A549 (cell line): ENCODE measurements around the gene CARD9. TPM values are rescaled to one million over a fixed set of nuclear protein-coding genes. Genes with fewer than 3 reads are reported as not detected.

Experiments used
- ATAC-seq, 2 experiments: fragments of 200-7000 bp in 1 of 2; fragments of >200 bp in 1 of 2; cut with Nextera tagmentation in 1 of 2; cut with Tn5 transposase in 1 of 2; 3 replicates each; pipeline versions ENCODE4 v1.8.0 to v1.9.1; 2018 to 2020; ENCODE audit warnings: mild to moderate bottlenecking in 1 of 2, moderate library complexity in 1 of 2
- CTCF ChIA-PET: fragments of 300-600 bp; sonication (Branson Sonifier 250); formaldehyde crosslinking; extraction: SDS; loops from one replicate; lab custom pipeline; 2021; ENCODE audit warnings: antibody characterized with exemption, inconsistent platforms; lab: Yijun Ruan, JAX
- POLR2A ChIA-PET: fragments of 350-600 bp; formaldehyde crosslinking; extraction: SDS; loops from one replicate; lab custom pipeline; 2021; ENCODE audit warnings: antibody characterized with exemption, inconsistent platforms; lab: Yijun Ruan, JAX
- DNase-seq, 2 experiments: peaks; one replicate each; pipeline versions ENCODE4 v3.0.0 to v3.0.0-alpha.2; 2011 to 2016; ENCODE audit warnings: low read depth in 1 of 2, low spot score in 1 of 2
- FAIRE-seq: peaks from 2 replicates; lab custom pipeline; 2011; peaks lifted over from hg19 to GRCh38; lab: Jason Lieb, UNC
- H3K27ac ChIP-seq, 2 experiments: fragments of >200 bp; sonication (Bioruptor Twin); formaldehyde crosslinking; 3 replicates each; pipeline ENCODE4 v1.5.1; 2016 to 2017
- H3K4me1 ChIP-seq: fragments of >200 bp; sonication (Bioruptor Twin); formaldehyde crosslinking; 3 replicates; pipeline ENCODE4 v1.6.1; 2016
- H3K4me2 ChIP-seq: fragments of >200 bp; sonication (Bioruptor Twin); formaldehyde crosslinking; 3 replicates; pipeline ENCODE4 v1.6.1; 2016
- H3K4me3 ChIP-seq: fragments of >200 bp; sonication (Bioruptor Twin); formaldehyde crosslinking; 3 replicates; pipeline ENCODE4 v1.5.1; 2016
- H3K9me3 ChIP-seq: fragments of >200 bp; sonication (Bioruptor Twin); formaldehyde crosslinking; 3 replicates; pipeline ENCODE4 v1.6.1; 2016
- BHLHE40 ChIP-seq: IDR thresholded peaks from 2 replicates; pipeline ENCODE4 v1.6.1; 2012; ENCODE audit warnings: low read depth, low read length, inconsistent platforms
- CEBPB ChIP-seq, 2 experiments: fragments of >200 bp in 1 of 2; sonication (Bioruptor Twin) in 1 of 2; formaldehyde crosslinking in 1 of 2; IDR thresholded peaks; 2 replicates each; pipeline ENCODE4 v1.6.1; 2012 to 2016
- EP300 ChIP-seq, 2 experiments: fragments of >200 bp; sonication (Bioruptor Twin); formaldehyde crosslinking; IDR thresholded peaks; 2 replicates in 1 of 2; 3 replicates in 1 of 2; pipeline ENCODE4 v1.6.1; 2016 to 2017
- FOSL2 ChIP-seq, 2 experiments: fragments of 450-650 bp in 1 of 2; fragments of >200 bp in 1 of 2; sonication (Bioruptor Twin) in 1 of 2; formaldehyde crosslinking; IDR thresholded peaks; 2 replicates each; pipeline versions ENCODE4 v1.5.0 to v1.6.1; 2016 to 2020; ENCODE audit warnings: mild to moderate bottlenecking in 1 of 2, moderate library complexity in 1 of 2
- FOXS1 ChIP-seq: fragments of 250-450 bp; sonication (Bioruptor Pico); IDR thresholded peaks from 2 replicates; pipeline ENCODE4 v1.5.0; 2020; ENCODE audit warnings: mild to moderate bottlenecking, moderate library complexity
- HOXB13 ChIP-seq: fragments of 250-450 bp; sonication (Bioruptor Pico); IDR thresholded peaks from 2 replicates; pipeline ENCODE4 v1.5.0; 2020; ENCODE audit warnings: low read depth, mild to moderate bottlenecking, moderate library complexity
- HOXB5 ChIP-seq: fragments of 250-450 bp; sonication (Bioruptor Pico); IDR thresholded peaks from 2 replicates; pipeline ENCODE4 v1.5.0; 2020; ENCODE audit warnings: mild to moderate bottlenecking, moderate library complexity
- JUN ChIP-seq, 2 experiments: fragments of >200 bp; sonication (Bioruptor Twin); formaldehyde crosslinking; IDR thresholded peaks; 2 replicates in 1 of 2; 3 replicates in 1 of 2; pipeline ENCODE4 v1.6.1; 2016 to 2017
- NFE2L2 ChIP-seq: fragments of 150-350 bp; conservative IDR thresholded peaks from 2 replicates; pipeline ENCODE4 v1.6.1; 2014; ENCODE audit warnings: low read length
- PHF8 ChIP-seq: fragments of 200-600 bp; sonication (generic); IDR thresholded peaks from 2 replicates; pipeline ENCODE4 v1.6.1; 2016; ENCODE audit warnings: low read depth, mild to moderate bottlenecking, antibody characterized with exemption, moderate library complexity, borderline replicate concordance
- POLR2A ChIP-seq: IDR thresholded peaks from 2 replicates; pipeline ENCODE4 v1.6.1; 2012; ENCODE audit warnings: mild to moderate bottlenecking, low read length
- POLR2AphosphoS2 ChIP-seq: conservative IDR thresholded peaks from 2 replicates; pipeline ENCODE4 v1.6.1; 2012; ENCODE audit warnings: low read length, improper control_type of control experiment, inconsistent platforms
- RARB ChIP-seq: fragments of 250-450 bp; sonication (Bioruptor Pico); IDR thresholded peaks from 2 replicates; pipeline ENCODE4 v1.8.0; 2021; ENCODE audit warnings: mild to moderate bottlenecking, moderate library complexity
- RFX5 ChIP-seq: fragments of 450-650 bp; IDR thresholded peaks from 2 replicates; pipeline ENCODE4 v1.7.1; 2014; ENCODE audit warnings: antibody characterized with exemption, mild to moderate bottlenecking, moderate library complexity
- TFCP2L1 ChIP-seq: fragments of 250-450 bp; sonication (Bioruptor Pico); IDR thresholded peaks from 2 replicates; pipeline ENCODE4 v1.5.0; 2021; ENCODE audit warnings: mild to moderate bottlenecking
- TP53 ChIP-seq: fragments of 250-450 bp; sonication (Bioruptor Pico); IDR thresholded peaks from 2 replicates; pipeline ENCODE4 v1.5.0; 2021; ENCODE audit warnings: mild to moderate bottlenecking, moderate library complexity
- ZNF302 ChIP-seq: fragments of 250-450 bp; sonication (Bioruptor Pico); IDR thresholded peaks from 2 replicates; pipeline ENCODE4 v1.9.0; 2021; ENCODE audit warnings: inconsistent platforms, mild to moderate bottlenecking, moderate library complexity
- WGBS: methylation state at CpG from one replicate; pipeline ENCODE4 v1.1.6; 2017; ENCODE audit errors: missing lambda C conversion rate; 5-methylcytosine and 5-hydroxymethylcytosine counted together
- polyA plus RNA-seq, 4 experiments: library from polyadenylated mRNA; depleted of rRNA in 3 of 4; stranded (reverse); fragments of >200 nt; fragmentation: RNase III in 1 of 4; extraction: RNeasy Plus Mini Kit Qiagen cat#74134 plus additional on column Dnase treatment in 1 of 4; gene quantifications; 2 replicates in 3 of 4; 3 replicates in 1 of 4; pipeline ENCODE4 v1.2.3, GENCODE V29; 2011 to 2017
- TF ChIP-seq, protein P1 (sequence below): fragments of 150-350 bp; IDR thresholded peaks from 2 replicates; pipeline ENCODE4 v1.6.1; 2014; ENCODE audit warnings: low read depth, mild to moderate bottlenecking, low read length
- TF ChIP-seq, protein P2 (sequence below): fragments of 250-450 bp; sonication (Bioruptor Pico); IDR thresholded peaks from 2 replicates; pipeline ENCODE4 v1.5.0; 2021; ENCODE audit warnings: mild to moderate bottlenecking, moderate library complexity, borderline replicate concordance
- TF ChIP-seq, protein P3 (sequence below): fragments of >200 bp; sonication (Bioruptor Twin); formaldehyde crosslinking; IDR thresholded peaks from 3 replicates; pipeline ENCODE4 v1.5.1; 2016

CARD9 gene
- polyA plus RNA-seq, 2 of the 4 experiments (the other 2 are of a cell fraction), result 0.21 to 0.94 TPM

- no peak for TF ChIP-seq PHF8
Measured at GRCh38 chr9:136344544-136345280, 28.8 kb downstream of the CARD9 start (continued).

DNA sequence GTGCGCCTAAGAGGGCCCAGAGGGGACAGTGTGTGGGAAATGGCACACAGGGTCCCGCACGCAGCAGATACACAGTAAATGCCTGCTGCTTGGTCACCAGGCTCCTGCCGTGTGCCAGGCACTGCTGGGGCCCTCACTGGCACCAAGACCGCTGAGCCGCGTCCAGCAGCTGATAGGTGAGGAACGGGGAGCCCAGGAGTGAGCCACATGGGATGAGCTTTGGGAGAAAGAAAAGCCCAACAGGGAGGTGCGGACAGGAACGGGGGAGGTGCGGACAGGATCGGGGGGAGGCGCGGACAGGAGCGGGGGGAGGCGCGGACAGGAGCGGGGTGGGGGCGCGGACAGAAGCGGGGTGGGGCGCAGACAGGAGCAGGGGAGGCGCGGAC lies 29.6 kb downstream of the CARD9 start:
- ChIA-PET CTCF (interaction anchor here (0.6 to 3.6 kb wide), 6 partner anchors 9 to 57 kb away, joined by 3 to 17 read pairs (median 4); partner anchors contain the start of gene DNLZ), POLR2A (no interaction called here)
- no peak for FAIRE-seq

GRCh38 chr9:136343121-136343883 lies 30.2 kb downstream of the CARD9 start:
- ATAC-seq, result no peak
- ChIA-PET CTCF (interaction anchor here (0.6 to 1.4 kb wide), 3 partner anchors 20 to 26 kb away, joined by 3 to 6 read pairs (median 4); partner anchors contain the start of gene DNLZ), POLR2A (interaction anchor here (1.1 kb wide), 1 partner anchor 20 kb away, joined by 3 read pairs; no protein-coding TSS in a partner anchor)
- Histone ChIP-seq H3K27ac (no peak overlapping the region), H3K4me1 (peaks cover 8% of the 10 kb centered on the region; the same call in 2 of the 3 replicates), H3K4me2 (no peak overlapping the region), H3K4me3 (no peak overlapping the region), H3K9me3 (no peaks in the 10 kb centered on the region)
- 88% methylated on average over 15 of the region's 23 CpGs for WGBS
- TF ChIP-seq PHF8 (no peak), TFCP2L1 (no peak), HOXB5 (CRISPR knock-in tag) (no peak), TP53 (no peak), BHLHE40 (no peak), POLR2A (no peak)
- TF ChIP-seq, protein P1, sequence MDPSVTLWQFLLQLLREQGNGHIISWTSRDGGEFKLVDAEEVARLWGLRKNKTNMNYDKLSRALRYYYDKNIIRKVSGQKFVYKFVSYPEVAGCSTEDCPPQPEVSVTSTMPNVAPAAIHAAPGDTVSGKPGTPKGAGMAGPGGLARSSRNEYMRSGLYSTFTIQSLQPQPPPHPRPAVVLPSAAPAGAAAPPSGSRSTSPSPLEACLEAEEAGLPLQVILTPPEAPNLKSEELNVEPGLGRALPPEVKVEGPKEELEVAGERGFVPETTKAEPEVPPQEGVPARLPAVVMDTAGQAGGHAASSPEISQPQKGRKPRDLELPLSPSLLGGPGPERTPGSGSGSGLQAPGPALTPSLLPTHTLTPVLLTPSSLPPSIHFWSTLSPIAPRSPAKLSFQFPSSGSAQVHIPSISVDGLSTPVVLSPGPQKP, result no peak
- TF ChIP-seq, protein P2, sequence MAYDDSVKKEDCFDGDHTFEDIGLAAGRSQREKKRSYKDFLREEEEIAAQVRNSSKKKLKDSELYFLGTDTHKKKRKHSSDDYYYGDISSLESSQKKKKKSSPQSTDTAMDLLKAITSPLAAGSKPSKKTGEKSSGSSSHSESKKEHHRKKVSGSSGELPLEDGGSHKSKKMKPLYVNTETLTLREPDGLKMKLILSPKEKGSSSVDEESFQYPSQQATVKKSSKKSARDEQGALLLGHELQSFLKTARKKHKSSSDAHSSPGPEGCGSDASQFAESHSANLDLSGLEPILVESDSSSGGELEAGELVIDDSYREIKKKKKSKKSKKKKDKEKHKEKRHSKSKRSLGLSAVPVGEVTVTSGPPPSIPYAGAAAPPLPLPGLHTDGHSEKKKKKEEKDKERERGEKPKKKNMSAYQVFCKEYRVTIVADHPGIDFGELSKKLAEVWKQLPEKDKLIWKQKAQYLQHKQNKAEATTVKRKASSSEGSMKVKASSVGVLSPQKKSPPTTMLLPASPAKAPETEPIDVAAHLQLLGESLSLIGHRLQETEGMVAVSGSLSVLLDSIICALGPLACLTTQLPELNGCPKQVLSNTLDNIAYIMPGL (CRISPR knock-in tag), result no peak
- FAIRE-seq, result no peak
- no peak for DNase-seq

More for the DNA sequence above, 29.6 kb downstream of the CARD9 start:
- TF ChIP-seq, protein P1, result no peak
- TF ChIP-seq ZNF302 (CRISPR knock-in tag) (no peak), RFX5 (no peak), BHLHE40 (no peak), FOSL2 (IDR thresholded peaks at IDR 0.05) (no peak), FOSL2 (CRISPR knock-in tag; IDR thresholded peaks at IDR 0.05) (no peak), EP300 (IDR thresholded peaks at IDR 0.05) (no peak), FOXS1 (CRISPR knock-in tag) (no peak), CEBPB (IDR thresholded peaks at IDR 0.05) (no peak), RARB (no peak), HOXB5 (CRISPR knock-in tag) (no peak), JUN (IDR thresholded peaks at IDR 0.05) (no peak), NFE2L2 (no peak), PHF8 (no peak), POLR2AphosphoS2 (no peak), HOXB13 (CRISPR knock-in tag) (no peak)
- TF ChIP-seq, protein P3, sequence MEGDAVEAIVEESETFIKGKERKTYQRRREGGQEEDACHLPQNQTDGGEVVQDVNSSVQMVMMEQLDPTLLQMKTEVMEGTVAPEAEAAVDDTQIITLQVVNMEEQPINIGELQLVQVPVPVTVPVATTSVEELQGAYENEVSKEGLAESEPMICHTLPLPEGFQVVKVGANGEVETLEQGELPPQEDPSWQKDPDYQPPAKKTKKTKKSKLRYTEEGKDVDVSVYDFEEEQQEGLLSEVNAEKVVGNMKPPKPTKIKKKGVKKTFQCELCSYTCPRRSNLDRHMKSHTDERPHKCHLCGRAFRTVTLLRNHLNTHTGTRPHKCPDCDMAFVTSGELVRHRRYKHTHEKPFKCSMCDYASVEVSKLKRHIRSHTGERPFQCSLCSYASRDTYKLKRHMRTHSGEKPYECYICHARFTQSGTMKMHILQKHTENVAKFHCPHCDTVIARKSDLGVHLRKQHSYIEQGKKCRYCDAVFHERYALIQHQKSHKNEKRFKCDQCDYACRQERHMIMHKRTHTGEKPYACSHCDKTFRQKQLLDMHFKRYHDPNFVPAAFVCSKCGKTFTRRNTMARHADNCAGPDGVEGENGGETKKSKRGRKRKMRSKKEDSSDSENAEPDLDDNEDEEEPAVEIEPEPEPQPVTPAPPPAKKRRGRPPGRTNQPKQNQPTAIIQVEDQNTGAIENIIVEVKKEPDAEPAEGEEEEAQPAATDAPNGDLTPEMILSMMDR, result no peak
- ATAC-seq (no peak), DNase-seq (no peak)
- no peak overlapping the region for H3K4me3 ChIP-seq
- H3K4me1 ChIP-seq, result peaks cover 8% of the 10 kb centered on the region; the same call in 2 of the 3 replicates
- H3K4me2 ChIP-seq, result no peak overlapping the region
- H3K27ac ChIP-seq, result no peak overlapping the region
- 94% methylated on average over 10 of the region's 24 CpGs for WGBS
- no peaks in the 10 kb centered on the region for H3K9me3 ChIP-seq
